Measurements from ENCODE around the gene PNCK. TPM values are rescaled to one million over a fixed set of nuclear protein-coding genes. Genes with fewer than 3 reads are reported as not detected.

Gene PNCK
- polyA plus RNA-seq, 3 donors: 7.6 to 13.9 (median 8.4) TPM

DNA sequence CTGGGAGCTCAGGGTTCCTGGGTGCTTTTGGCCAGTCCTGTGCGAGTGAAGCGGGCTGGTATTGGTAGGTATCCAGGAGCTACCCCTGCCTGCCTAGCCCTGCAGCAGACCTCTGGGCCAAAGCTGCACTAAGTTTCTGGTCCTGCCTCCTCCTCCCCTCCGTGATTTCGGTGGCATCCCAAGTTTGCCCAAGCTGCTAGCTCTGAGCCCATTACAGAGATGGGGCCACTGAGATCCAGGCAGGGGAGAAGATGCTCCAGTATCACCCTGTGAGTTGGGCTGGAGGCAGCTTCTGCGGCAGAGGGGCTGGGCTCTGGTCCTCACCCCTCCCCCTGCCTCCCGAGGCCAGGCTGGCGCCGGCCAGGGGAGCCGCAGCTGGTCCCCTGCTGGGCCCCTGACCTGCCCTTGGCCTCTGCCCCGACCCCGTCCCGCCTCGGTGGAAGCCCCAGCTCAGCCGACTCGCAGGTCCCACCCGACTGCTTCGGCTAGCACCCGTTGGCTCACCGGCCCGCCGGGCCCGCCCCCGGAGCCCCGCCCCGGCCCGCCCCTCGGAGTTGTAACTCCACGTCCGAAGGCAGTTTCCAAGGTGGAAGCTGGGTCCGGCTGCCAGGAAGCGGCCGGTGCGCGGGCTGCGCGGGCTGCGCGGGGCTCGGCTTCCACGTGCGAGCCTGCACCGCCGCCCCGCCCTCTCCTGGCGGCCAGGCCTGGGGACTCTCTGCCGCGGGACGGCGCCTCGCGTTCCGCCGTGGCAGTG is 26.8 kb downstream of the PNCK start, which contains the start of gene DUSP9:
Gene DUSP9, plus strand, starts transcription at position 584 of the 754 bp plus-strand sequence. CDS start 751 bp downstream, outside the sequence.
- peak in 1 of 11 donors; percentile 54 for DNase-seq (ENCODE audit: extremely low read depth in 1 of 11, low read depth in 9 of 11, low spot score in 4 of 11)

DNA sequence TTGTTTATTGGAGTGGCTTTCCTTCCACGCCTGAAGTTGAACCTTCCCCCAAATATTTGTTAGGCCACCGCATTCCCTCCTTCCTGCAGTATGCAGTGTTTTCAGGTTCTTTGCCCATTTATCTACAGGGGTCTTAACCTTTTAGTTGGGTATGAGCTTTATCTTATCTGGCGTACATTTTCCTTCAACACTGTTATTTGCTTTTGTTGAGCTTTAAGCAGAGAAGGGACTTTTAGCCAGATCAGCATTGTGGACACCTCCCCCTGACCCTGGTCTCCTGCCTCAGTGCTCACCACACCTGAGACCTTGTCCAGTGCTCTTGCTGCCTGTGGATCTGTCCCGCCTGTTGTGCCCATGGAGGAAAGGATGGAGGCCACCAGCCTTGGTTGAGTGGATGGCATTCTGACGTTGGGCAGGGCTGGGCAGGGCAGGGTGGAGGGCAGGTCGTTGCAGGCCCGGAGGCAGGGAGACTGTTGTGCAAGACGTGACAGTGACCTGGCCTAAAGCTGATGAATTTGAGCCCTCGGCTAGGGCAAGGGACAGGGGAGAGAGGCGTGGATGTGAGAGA is 27.6 kb downstream of the PNCK start:
- no peak for DNase-seq (ENCODE audit: extremely low read depth in 1 of 11, low read depth in 9 of 11, low spot score in 4 of 11)

DNA sequence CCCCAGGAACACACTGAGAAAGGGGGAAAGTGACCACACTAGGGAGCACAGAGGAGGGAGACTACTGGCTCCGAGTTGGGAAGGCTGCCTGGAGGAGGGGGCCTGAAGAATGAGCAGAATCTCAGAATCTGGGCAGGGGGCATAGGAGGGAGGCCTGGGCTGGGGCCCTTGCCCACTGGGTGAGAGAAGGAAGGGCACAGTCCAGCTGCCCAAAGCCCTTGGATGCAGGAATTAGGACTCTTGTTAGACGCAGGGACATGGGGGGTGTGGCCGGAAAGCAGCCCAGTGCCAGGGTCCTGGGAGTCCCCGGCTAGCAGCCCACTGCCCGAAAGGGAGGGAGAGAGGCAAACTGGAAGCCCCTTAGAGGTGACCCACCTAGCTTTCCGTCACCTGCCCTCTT is 28.5 kb downstream of the PNCK start:
- no peak for DNase-seq (ENCODE audit: extremely low read depth in 1 of 11, low read depth in 9 of 11, low spot score in 4 of 11)

DNA sequence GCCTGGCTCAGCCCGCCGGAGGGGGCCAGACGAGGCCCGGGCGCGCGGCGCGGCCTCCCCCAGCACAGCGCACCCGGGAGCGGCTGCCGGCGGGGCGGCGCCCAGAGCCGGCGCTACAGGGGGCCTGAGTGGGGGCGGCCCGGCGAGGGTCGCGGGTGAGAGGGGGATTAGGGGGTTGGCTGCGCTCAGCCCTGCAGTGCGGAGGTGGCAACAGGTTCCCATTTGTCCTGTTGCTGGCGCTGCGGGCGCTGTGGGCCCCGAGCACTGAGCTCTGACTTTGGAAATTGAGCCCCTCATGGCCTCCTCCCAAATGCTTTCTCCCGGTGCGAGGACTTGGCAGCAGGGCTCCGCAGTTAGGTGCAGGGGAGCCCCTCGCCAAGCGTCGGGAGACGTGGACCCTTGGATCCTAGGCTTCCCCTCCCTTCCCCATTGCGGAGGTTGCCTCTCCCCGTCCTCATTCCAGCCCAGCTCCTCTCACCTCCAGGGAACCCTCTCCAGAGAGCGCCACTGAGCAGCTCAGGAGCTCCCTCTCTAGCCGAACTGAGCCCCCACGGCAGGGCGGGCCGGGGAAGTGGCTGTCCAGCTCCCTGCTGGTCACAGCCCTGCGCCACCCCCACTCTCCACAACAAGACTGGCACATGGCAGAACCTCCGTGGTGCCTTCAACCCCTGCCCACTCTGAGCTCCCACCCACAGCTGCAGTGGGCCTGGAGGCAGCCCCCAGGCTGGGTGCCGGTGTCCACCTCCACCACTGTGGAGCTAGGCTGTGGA is 29.1 kb downstream of the PNCK start:
- no peak for DNase-seq (ENCODE audit: extremely low read depth in 1 of 11, low read depth in 9 of 11, low spot score in 4 of 11)

DNA sequence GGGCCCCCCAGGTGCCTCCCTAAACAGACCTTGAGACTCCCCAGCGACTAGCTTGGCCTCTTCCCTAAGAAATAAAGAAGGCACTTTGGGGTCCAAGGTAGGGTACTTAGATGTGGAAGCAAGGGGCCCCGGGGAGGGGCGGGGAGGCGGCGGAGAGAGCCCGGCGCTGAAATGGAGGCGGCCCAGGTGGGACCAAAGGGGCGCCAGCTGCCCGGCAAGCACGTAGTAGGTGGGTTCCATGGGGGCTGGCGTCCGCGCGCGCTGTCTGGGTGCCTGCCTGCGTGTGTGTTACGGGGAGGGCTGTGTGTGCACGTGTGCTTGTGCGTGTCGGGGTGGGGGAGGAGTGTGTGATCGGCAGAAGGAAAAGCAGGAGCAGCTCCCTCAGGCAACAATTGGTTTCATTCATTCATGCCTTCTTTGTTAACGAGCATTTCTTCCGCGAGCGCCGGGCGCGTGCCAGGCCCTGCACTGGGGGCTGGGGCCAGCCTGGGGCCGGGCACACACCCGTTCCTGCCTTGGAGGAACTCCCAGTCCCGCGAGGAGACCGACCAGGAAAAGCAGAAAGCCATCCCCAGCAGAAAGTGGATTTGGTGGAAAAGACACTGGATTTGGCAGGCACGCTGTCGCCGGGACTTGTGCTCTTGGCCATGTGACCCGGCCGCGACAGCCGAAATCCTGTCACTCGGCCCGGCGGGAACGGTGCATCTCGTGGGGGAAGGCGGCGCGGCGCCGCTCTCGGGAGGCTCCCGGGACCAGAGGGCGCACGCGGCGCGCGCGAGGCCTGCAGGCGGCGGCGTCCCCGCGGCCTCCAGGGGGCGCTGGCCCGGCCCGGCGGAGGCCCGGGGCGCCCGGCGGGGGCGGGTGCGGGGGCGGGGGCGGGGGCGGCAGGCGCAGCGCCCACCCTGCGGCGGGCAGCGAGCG is 29.9 kb downstream of the PNCK start:
- DNase-seq (ENCODE audit: extremely low read depth in 1 of 11, low read depth in 9 of 11, low spot score in 4 of 11): no peak

DNA sequence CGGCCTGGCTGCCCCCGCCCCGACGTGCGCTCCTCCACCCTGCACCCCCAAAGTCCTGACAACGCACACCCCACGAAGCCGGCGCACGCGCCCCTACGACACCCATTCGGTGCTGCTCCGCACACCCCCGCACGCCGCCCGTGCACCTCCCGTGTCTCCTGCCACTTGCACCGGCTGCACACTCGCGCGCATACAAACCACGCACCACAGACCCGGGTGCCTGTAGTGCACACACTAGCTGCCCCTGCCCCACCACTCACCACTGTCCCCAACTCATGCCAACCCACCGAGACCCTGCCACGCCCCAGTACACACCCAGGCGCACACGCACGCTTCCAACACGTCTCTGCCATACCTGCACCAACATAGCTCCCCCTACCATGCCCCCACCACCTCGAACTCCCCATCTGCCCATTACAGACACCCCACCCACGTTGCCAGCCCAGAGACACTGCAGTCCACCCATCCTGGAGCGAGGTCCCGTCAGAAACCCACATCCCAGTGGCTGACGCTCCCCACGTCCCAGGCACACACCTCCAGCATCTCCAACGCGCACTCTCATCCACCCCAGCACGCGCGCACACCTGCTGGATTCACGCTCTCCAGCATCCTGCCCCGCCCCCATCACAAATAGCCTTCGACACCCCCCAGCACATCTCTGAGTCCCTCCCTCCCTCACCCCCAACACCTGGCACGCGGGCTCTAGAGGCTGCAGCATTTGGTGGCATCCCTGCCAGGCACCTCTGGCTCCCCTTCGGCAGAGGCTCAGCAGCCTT is 30.8 kb downstream of the PNCK start:
- DNase-seq (ENCODE audit: extremely low read depth in 1 of 11, low read depth in 9 of 11, low spot score in 4 of 11): no peak

DNA sequence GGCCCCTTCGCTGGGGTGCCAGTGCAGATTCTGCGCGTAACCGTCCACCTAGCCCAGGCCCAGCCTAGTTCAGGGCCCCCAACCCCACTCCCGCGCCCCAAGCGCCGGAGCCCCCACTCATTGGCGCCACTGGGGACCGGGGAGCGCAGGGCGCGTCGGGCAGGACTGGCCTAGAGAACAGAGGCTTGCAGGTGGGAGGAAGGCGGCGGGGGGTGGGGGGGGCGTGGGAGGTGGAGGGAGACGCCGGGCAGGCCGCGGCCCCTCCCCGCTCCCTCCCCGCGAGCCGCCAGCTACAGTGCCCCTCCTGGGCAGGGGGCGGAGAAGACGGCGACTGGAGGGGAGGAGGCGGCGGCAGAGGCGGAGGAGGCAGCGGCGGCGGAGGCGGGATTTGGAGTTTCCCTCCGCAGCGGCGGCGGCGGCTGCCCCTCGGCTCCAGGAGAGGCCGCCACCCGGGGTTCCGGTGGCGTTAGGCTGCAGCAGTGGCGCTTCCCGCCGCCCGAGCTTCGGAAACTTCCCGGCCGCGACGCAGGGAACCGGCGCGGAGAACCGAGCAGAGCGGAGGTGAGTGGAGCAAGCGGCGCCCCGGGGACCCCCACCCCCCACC is 31.5 kb downstream of the PNCK start:
- no peak for DNase-seq (ENCODE audit: extremely low read depth in 1 of 11, low read depth in 9 of 11, low spot score in 4 of 11)

DNA sequence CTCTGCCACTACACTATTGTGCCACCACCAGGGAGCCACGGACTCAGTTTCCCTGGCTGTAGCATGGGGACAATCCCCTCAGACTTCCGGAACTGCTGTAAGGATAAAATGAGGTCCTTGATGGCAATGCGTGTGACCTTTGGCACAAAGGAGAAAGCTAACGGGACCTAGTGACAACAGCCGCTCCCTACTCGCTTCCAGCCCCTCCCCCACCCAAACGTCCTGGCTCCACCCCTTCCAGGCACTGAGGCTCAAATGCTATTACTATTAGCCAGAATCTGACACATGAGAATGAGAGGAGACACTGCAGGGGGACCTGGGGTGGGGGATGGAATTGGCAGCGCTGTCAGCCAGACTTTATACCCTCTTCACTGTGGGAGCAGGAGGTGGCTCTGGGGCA is 32.0 kb downstream of the PNCK start:
- DNase-seq (ENCODE audit: extremely low read depth in 1 of 11, low read depth in 9 of 11, low spot score in 4 of 11): no peak

DNA sequence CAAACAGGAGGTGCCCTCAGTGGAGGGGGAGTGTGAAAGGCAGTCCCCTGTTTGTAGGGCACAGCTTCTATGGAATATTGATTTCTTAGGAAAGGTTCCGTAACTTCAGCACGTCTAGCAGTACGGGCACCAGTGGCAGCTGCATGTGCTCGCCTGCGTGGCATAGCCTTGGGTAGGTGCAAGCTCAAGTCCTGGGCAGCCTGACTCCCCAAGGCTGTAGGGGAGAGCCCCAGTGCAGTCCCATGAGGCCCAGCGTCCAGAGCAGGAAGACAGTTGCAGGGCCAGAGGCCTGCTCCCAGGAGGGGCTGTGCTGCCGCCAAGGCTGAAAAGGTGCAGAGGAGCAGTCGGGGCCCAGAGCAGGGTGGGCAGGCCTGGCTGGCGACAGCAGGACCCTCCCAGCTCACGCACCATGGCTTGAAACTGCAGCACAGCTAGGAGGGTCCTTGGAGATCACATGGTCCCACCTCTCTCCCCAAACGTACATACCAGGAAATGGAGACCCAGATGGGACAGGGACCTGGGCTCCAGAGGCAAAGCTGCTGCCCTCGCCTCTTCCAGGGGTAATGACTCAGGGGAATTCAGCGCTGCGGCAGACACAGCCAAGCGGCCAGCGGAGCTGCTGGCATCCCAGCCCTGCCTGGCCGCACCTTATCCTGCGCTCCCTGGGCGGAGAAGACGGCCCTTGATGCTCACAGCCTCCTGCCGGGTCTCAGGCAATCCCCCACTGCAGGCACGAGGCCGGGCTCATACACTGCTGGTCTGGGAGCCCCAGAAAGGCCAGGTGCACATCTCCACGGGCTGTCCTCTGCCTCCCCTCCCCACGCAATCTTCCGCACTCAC is 32.7 kb downstream of the PNCK start:
- no peak for DNase-seq (ENCODE audit: extremely low read depth in 1 of 11, low read depth in 9 of 11, low spot score in 4 of 11)

DNA sequence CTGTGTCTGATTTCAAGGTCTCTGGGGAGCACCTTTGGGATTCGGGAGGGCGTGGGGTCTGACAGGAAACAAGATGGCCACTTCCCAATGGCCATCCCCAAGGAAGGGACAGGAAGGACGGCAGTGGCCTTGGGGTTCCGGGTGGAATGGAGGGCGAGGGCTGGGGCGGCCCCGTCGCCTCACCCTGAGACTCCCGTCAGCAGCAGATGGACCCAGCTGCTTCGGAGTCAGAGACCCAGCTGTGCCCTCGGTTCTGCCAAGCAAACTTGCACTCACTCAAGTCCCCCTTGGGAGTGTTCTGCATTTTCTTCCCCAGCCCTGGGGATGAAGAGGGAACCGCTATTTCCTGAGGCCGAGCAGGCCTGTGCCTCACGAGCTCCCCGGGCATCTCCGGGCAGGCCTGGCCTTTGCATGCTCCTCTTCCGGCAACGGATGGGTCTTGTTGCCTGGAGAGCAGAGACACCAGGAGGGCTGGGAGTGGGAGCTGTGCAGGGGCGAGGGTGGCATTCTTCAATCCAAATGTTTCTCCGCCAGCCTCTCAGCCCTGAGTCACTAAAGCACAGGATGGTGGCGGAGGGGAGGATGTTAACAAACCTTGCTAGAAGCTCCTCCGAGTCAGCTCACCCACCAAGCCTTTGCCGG is 33.4 kb downstream of the PNCK start:
- no peak for DNase-seq (ENCODE audit: extremely low read depth in 1 of 11, low read depth in 9 of 11, low spot score in 4 of 11)

DNA sequence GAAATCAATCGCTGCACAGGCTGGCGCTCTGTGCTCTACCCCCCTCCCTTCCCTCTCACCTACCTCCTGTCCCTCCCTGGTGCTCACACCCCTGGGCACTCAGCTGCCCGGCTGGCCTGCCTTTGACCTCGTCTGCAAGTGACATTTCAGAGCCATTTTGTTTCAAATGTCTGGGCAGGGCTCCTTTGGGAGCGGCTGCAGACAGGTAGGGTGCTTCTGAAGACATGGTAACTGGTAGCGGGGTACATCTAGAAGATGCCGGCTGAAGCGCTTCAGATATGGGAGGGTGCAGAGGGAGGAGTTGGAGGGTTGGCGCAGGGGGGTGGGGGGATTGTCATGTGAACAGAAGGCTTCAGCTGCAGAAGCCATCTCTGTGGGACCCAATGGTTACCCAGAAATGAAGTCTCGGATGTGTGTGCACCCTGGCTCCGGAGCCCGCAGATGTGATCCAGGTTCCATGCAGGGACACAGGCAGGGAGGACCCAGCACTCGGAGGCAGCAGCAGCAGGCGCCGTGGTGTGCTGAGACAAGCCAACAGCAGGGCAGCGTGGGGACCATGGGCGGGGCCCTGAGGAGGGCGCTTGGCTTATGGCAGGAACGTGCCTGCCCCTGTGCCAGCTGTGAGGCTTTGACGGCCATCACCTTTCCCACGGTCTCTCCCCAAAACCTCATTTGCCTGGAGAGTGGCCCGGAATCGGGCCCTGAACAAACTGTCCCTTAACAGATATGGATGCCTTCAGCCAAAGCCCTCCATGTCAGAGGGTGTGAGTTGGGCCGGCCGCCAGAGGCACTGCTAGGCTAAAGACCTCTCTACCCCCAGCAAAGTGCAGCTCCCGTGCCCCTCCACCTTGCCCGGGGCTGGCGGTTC is 34.2 kb downstream of the PNCK start:
- DNase-seq (ENCODE audit: extremely low read depth in 1 of 11, low read depth in 9 of 11, low spot score in 4 of 11): no peak

DNA sequence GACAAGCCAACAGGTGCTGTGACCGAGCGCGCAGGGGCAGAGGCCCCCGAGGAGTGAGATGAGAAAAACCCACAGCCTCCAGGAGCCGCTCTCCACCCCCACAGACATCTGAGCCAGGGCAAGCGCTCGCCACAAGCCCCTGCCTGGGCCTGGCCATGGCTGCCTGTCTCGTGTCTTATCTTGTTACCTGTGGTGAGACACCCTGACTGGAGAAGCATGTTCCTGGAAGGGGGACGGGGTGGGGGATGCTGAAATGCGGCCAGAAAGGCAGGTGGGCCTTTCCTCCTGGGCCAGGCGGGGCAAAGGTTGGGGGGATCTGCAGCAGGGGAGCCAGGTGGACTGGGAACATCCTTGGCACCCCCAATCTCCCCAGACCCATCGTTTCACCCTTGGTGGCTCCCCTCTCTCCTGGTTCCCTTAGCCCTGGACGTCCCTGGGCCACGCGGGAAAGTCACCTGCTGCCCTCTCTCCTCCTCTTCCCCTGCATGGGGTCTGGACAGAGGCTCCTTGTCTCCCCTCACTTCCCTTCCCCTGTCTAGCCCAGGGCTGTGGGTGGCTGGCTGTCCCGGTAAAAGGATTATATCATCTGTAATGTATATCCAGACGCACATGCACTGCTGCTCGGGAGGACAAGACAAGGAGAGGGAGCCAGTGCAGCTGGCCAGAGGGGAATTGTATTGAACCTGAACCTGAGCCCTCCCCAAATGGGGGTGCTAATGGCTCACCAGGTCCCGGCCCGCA is 35.0 kb downstream of the PNCK start:
- DNase-seq (ENCODE audit: extremely low read depth in 1 of 11, low read depth in 9 of 11, low spot score in 4 of 11): no peak

DNA sequence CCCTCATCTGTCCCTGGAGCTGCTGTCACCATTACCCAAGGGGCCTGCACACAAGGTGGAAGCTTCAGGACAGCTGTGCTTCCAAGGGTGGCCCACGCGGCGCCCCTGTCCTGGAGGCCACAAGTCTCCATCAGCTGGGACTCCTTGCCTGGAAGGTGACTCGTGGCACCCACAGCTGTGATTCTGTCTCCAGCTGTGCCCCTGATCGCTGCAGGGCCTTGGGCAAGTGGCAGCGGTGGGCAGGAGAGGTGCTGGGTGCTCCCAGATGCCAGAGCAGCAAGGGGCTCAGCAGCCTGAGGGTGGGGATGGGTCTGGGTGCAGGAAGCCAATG is 35.6 kb downstream of the PNCK start:
- DNase-seq (ENCODE audit: extremely low read depth in 1 of 11, low read depth in 9 of 11, low spot score in 4 of 11): no peak

DNA sequence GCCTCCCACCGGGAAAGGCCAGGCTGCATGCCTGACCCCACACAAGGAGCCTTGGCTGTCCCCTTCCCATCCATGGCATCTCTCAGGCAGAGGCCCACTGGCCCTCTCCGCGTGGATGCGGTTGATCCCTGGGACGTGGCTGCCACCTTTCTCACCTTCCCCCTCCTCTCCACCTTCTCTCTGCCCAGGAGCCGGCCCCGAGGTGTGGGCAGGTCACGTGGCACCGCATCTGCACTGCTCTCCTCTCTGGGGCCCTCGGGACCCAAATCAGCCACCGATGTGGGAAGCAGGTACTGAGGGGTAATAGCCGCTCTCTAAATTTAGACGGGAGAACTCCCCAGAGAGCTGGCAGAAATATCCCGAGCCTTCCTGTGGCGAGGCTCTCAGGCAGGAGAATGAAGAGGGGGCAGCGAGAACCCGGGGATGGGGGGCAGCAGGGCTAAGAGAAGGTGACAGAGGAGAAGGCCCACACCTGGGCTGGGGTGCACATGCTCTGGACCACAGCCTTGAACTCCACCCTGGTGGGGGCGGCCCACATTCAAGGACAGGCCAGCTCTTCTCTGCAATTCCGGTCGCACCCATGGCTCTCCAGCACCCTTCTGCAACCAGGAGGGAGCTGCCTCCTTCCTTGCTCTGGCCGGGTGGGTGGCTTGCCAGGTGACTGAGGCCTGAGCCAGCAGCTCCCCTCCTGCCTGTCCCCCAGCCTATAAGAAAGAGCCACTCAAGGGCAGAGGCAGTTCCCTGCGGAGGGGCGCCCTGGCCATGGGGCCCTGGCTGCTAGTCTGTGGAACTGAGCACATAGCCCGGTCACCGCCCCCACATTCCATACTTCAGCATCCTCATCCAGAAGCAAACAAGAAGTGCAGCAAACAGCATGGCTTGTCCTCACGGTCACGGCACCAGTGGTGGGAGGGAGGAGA is 36.2 kb downstream of the PNCK start:
- no peak for DNase-seq (ENCODE audit: extremely low read depth in 1 of 11, low read depth in 9 of 11, low spot score in 4 of 11)

All from renal cortex interstitium (tissue), 11 donors.